ENCODE results near the gene RNF145.

Gene RNF145

DNA sequence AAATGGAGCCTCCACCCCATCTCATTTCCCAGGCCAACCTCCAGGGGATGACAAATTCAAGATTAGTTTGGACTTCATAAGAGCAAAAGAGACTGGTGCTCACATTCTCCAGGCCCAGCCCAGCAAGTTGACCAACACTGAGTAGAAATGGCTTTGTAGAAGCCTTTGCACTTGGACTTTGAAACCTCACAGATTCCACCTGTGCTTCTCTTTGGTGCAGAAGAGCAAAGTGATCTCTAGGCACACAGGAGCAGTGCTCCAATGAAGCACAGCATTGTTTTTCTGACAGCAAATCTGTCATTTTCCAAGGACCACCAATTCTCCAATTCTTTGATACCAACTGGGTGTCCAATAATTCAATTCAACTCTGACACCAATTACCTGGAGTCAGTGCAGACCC is 17.1 kb upstream of the RNF145 start:
- Histone ChIP-seq H2AFZ (ENCODE audit: low read length) (no peak overlapping the region), H3K36me3 (replicated peaks; ENCODE audit: insufficient read depth, low read length) (no peaks in the 10 kb centered on the region), H3K9me3 (replicated peaks; ENCODE audit: insufficient read depth, low read length) (no peaks in the 10 kb centered on the region), H4K20me1 (ENCODE audit: insufficient read depth, low read length) (no peaks in the 10 kb centered on the region), H3K4me2 (ENCODE audit: low read depth, low read length) (no peak overlapping the region), H3K27ac (ENCODE audit: low read length) (no peak overlapping the region), H3K4me3 (ENCODE audit: low read length) (no peak overlapping the region), H3F3A (ENCODE audit: insufficient read depth, low read length) (no peaks in the 10 kb centered on the region), H3K27me3 (replicated peaks; ENCODE audit: insufficient read depth, low read length) (no peaks in the 10 kb centered on the region), H3K4me1 (ENCODE audit: low read length) (no peaks in the 10 kb centered on the region), H3K9ac (ENCODE audit: low read length) (no peak overlapping the region), H3K79me2 (ENCODE audit: low read length) (no peaks in the 10 kb centered on the region), H3K9me2 (replicated peaks; ENCODE audit: insufficient read depth, low read length) (no peaks in the 10 kb centered on the region)
- no peak for TF ChIP-seq EZH2phosphoT487 (IDR thresholded peaks at IDR 0.05; ENCODE audit: low read length)
- TF ChIP-seq EZH2 (optimal IDR thresholded peaks at IDR 0.05; ENCODE audit: low read depth, low read length): no peak
- TF ChIP-seq, protein P1, sequence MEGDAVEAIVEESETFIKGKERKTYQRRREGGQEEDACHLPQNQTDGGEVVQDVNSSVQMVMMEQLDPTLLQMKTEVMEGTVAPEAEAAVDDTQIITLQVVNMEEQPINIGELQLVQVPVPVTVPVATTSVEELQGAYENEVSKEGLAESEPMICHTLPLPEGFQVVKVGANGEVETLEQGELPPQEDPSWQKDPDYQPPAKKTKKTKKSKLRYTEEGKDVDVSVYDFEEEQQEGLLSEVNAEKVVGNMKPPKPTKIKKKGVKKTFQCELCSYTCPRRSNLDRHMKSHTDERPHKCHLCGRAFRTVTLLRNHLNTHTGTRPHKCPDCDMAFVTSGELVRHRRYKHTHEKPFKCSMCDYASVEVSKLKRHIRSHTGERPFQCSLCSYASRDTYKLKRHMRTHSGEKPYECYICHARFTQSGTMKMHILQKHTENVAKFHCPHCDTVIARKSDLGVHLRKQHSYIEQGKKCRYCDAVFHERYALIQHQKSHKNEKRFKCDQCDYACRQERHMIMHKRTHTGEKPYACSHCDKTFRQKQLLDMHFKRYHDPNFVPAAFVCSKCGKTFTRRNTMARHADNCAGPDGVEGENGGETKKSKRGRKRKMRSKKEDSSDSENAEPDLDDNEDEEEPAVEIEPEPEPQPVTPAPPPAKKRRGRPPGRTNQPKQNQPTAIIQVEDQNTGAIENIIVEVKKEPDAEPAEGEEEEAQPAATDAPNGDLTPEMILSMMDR (IDR thresholded peaks at IDR 0.05; ENCODE audit: low read length): no peak
- DNase-seq: no peak

DNA sequence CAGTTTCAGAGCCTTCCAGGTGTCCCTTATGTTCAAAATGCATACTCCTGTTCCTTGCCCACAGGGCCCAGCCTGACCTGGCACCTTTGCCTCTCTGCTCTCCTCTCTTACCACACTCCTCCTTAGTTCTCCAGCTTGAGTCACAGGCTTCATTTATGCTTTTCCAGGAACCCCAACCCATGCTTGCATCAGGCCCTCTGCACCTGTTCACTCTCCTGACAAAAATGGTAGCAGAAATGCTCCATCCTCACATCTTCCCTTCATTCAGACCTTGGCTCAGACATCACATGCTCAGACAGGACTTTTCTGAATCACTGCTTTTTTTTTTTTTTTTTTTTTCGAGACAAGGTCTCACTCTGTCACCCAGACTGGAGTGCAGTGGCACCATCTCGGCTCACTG is 15.1 kb upstream of the RNF145 start:
- no peak for DNase-seq
- Histone ChIP-seq H3K4me2 (ENCODE audit: low read depth, low read length) (no peak overlapping the region), H3K4me1 (ENCODE audit: low read length) (no peaks in the 10 kb centered on the region), H3K4me3 (ENCODE audit: low read length) (no peak overlapping the region), H3K9me3 (replicated peaks; ENCODE audit: insufficient read depth, low read length) (no peaks in the 10 kb centered on the region), H3K9me2 (replicated peaks; ENCODE audit: insufficient read depth, low read length) (no peaks in the 10 kb centered on the region), H3K9ac (ENCODE audit: low read length) (no peak overlapping the region), H3K27ac (ENCODE audit: low read length) (no peak overlapping the region), H4K20me1 (ENCODE audit: insufficient read depth, low read length) (no peaks in the 10 kb centered on the region), H2AFZ (ENCODE audit: low read length) (no peak overlapping the region), H3K79me2 (ENCODE audit: low read length) (no peaks in the 10 kb centered on the region), H3K36me3 (replicated peaks; ENCODE audit: insufficient read depth, low read length) (no peaks in the 10 kb centered on the region), H3F3A (ENCODE audit: insufficient read depth, low read length) (no peaks in the 10 kb centered on the region), H3K27me3 (replicated peaks; ENCODE audit: insufficient read depth, low read length) (no peaks in the 10 kb centered on the region)
- no peak for TF ChIP-seq EZH2 (optimal IDR thresholded peaks at IDR 0.05; ENCODE audit: low read depth, low read length)
- no peak for TF ChIP-seq EZH2phosphoT487 (IDR thresholded peaks at IDR 0.05; ENCODE audit: low read length)
- TF ChIP-seq, protein P1 (IDR thresholded peaks at IDR 0.05; ENCODE audit: low read length): no peak

DNA sequence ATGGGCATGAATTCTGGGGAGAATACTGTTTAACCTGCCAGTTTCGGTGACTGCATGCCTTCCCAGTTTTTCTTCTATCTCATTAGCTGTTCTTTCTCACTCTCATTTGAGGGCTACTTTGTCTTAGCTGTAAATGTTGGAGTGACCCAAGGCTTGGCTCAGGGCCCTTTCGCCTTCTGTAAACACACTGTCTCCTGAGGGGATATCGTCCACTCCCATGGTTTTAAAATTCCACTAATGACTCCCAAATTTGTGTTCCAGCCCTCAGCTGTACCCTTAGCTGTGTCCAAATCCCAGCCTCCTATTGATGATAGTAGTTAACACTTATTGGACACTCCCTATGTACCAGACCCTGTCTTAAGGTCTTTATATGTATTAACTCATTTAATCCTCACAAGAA is 14.1 kb upstream of the RNF145 start:
- H3K4me1 ChIP-seq (ENCODE audit: low read length): no peaks in the 10 kb centered on the region
- TF ChIP-seq EZH2phosphoT487 (IDR thresholded peaks at IDR 0.05; ENCODE audit: low read length): no peak
- TF ChIP-seq, protein P1 (IDR thresholded peaks at IDR 0.05; ENCODE audit: low read length): no peak
- no peak for TF ChIP-seq EZH2 (optimal IDR thresholded peaks at IDR 0.05; ENCODE audit: low read depth, low read length)
- no peak overlapping the region for H3K9ac ChIP-seq (ENCODE audit: low read length)
- no peak overlapping the region for H3K27ac ChIP-seq (ENCODE audit: low read length)
- no peak overlapping the region for H2AFZ ChIP-seq (ENCODE audit: low read length)
- no peaks in the 10 kb centered on the region for H3K79me2 ChIP-seq (ENCODE audit: low read length)
- H3K36me3 ChIP-seq (replicated peaks; ENCODE audit: insufficient read depth, low read length): no peaks in the 10 kb centered on the region
- no peaks in the 10 kb centered on the region for H3K9me2 ChIP-seq (replicated peaks; ENCODE audit: insufficient read depth, low read length)
- no peaks in the 10 kb centered on the region for H4K20me1 ChIP-seq (ENCODE audit: insufficient read depth, low read length)
- H3K4me3 ChIP-seq (ENCODE audit: low read length): no peak overlapping the region
- no peak for DNase-seq
- no peaks in the 10 kb centered on the region for H3F3A ChIP-seq (ENCODE audit: insufficient read depth, low read length)
- no peak overlapping the region for H3K4me2 ChIP-seq (ENCODE audit: low read depth, low read length)
- no peaks in the 10 kb centered on the region for H3K9me3 ChIP-seq (replicated peaks; ENCODE audit: insufficient read depth, low read length)
- H3K27me3 ChIP-seq (replicated peaks; ENCODE audit: insufficient read depth, low read length): no peaks in the 10 kb centered on the region

Measured in MM.1S (cell line).